Daoy (cell line): ENCODE results near the gene CALD1. TPM values are rescaled to one million over a fixed set of nuclear protein-coding genes. Genes with fewer than 3 reads are reported as not detected.
"Not testable (repeated sequence)": the region's sequence is repeated elsewhere in the genome, so short reads cannot be mapped to it uniquely, and the experiment has no call there.

Experiments
- DNase-seq: peaks from one replicate; pipeline ENCODE4 v3.0.0-alpha.2; 2015; ENCODE audit warnings: low read depth
- total RNA-seq: library from RNA; depleted of rRNA; stranded (reverse); fragments of >200 nt; shearing (Covaris generic); gene quantifications from 2 replicates; pipeline ENCODE4 v1.2.3, GENCODE V29; 2014

Gene CALD1
- total RNA-seq, 1 experiment from 2014 or later, result 284 TPM

DNA sequence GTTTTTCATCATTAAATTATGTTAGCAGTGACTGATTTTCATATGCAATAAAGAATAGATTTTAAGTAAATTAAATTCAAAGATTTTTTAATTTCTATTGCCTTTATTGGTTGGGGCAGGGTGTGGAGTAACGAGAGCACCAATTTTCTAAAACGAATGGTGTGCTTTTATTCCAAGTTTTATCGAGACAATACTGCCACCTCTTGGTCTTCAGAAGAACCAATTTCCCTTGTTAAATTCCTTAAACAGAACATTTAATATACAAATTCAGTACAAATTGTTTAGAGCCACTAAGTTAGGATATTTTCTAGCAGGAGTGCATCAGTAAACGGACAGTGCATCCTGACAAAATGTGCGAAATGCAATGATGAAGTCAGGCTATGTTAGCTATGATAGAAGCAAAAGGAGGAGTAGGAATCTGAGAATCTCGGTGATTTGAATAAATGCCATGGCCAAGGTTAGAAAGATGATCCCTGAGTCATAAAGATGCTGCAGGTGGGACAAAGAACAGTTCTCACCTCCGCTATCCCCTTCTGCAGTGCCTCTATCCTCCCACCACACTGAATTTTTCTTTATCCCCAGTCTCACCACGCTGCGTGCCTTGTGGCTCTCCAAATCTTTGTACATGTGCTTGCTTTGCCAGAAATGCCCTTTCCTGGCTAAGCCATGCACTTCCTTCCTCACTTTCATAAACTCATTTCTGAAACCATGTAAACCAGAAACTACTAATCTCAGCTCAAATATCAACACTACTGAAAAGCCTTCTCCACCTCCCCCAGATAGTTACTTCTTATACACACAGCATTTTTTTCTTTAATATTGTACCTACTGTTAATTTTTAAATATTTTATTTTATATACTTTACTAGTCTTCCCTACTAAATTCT lies 175.0 kb downstream of the CALD1 start:
- DNase-seq, result peak; percentile 29

DNA sequence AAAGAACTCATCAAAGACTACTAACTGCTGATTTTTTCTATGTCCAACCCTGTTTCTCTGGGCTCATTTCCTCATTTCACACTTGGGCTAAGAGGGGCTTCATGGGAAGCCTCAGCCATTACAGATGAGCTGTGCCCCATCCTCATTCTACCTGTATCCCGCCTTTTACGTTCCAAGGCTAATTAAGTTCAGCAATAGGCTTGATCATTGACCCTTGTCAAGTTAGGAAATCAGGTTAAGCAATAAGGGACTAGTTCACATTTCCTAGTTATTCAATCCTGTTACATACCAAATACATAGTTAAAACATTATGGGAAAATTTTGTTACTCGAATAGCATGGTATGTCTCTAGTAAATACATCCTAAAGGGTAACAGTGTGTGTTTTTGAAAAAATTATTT lies 177.6 kb downstream of the CALD1 start:
- no peak for DNase-seq

DNA sequence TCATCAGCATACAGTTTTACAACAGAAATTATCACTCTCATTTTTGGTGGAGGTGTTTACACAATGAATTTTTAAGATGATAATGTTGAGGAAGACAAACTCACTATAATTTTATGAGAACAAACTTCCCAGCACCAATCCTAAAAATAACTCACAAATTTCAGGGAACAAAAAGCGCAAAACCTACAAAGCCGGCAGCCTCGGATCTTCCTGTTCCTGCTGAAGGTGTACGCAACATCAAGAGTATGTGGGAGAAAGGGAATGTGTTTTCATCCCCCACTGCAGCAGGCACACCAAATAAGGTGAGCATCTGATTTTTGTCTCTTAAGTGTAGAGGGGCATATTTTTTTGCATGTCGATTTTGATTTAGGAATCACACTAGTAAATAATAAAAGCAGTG lies 180.4 kb downstream of the CALD1 start:
- no peak for DNase-seq

DNA sequence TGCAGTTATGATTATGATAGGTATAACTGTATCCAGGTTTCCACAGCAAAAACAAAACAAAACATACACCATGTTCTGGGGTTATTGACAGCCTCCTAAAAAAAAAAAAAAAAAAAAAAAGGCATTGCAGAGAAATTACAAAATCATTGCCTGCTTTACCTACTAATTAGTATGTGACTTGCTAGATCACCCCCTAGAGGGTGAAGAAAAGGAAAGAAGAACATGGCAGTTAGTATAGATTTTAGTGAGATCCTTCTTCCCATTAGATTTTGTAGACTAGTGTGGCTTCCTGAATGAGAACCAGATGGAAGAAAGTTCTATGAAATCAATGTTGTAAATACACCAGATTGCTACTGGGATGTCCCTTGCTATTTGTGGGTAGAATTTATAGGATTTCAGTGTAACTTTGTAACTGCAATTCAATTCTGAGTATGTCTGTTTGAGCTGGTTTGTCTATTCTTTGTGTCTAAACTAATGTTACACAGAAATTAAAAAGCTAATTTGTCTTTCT lies 182.9 kb downstream of the CALD1 start:
- no peak for DNase-seq

DNA sequence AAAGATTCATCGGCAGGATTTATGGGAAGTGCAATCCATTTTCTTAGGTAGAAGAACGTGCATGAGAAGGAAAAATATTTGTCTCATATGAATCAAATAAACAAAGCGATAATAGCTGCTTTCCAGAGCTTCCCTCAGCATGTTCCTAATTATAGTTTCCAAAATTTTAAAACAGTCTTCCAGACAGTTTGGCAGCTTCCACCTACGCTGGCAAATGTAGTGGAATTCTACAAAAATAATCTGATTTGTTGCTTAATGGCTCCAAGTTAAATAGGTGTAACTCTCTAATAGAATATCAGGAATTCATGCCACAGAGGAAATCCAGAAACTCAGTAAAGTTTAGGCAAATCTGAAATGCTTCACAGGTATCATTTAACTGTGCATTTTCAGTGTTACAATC lies 183.6 kb downstream of the CALD1 start:
- DNase-seq, result no peak

DNA sequence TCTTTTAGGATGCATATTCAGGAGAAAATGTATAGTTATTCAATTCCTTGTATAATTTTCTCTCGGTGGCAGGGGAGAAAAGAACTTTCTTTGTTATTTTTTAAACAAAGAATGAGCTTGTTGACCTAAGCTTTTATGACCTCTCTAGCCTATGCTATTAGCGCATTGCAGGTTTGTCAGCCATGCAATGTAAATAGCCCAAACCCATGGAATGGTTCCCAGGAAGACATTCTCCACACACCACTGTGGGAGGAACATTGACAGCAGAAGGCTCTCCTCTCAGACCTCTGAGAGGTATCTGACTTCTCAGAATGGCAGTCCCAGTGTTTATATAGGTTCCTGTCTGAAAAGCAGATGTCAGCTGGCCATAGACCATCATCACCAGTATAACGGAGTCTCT lies 187.3 kb downstream of the CALD1 start:
- DNase-seq, result no peak

DNA sequence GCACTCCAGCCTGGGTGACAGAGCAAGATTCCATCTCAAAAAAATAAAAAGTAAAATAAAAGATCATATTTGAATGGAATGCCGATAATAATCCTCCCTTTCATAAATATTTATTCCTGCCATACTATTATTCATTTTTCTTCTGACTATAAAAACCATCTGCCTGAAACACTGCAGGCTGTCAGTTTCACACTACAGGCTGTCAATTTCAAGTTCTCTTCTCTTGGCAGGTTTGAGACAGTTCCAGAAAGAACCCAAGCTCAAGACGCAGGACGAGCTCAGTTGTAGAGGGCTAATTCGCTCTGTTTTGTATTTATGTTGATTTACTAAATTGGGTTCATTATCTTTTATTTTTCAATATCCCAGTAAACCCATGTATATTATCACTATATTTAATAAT lies 188.7 kb downstream of the CALD1 start:
- no peak for DNase-seq

DNA sequence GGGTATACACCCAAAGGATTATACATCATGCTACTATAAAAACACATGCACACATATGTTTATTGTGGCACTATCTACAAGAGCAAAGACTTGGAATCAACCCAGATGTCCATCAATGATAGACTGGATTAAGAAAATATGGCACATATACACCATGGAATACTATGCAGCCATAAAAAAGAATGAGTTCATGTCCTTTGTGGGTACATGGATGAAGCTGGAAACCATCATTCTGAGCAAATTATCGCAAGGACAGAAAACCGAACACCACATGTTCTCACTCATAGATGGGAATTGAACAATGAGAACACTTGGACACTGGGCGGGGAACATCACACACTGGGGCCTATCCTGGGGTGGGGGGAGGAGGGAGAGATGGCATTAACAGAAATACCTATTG lies 202.2 kb downstream of the CALD1 start:
- not testable (repeated sequence) for DNase-seq

DNA sequence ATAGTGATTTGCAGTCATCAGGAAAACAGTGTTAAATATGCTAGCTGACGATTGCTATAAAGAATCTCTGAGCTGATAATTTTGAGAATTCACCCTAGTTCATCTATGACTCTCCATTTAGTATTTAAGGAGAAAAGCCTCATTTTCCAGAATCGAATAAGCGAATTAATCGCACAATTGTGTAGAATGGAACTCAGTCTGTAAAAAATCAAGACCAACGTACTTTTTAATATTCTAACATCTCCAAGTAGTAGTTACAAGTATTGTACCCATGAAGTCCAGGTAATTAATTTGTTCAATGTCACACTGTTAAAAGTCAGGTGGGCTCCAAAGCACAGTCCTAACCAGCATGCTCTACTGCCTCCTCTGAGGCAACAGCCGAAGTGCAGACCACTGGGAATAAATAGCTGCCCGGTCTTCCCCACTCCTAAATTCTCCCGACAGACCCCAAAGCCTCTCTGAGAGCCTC lies 206.5 kb downstream of the CALD1 start:
- DNase-seq, result no peak

DNA sequence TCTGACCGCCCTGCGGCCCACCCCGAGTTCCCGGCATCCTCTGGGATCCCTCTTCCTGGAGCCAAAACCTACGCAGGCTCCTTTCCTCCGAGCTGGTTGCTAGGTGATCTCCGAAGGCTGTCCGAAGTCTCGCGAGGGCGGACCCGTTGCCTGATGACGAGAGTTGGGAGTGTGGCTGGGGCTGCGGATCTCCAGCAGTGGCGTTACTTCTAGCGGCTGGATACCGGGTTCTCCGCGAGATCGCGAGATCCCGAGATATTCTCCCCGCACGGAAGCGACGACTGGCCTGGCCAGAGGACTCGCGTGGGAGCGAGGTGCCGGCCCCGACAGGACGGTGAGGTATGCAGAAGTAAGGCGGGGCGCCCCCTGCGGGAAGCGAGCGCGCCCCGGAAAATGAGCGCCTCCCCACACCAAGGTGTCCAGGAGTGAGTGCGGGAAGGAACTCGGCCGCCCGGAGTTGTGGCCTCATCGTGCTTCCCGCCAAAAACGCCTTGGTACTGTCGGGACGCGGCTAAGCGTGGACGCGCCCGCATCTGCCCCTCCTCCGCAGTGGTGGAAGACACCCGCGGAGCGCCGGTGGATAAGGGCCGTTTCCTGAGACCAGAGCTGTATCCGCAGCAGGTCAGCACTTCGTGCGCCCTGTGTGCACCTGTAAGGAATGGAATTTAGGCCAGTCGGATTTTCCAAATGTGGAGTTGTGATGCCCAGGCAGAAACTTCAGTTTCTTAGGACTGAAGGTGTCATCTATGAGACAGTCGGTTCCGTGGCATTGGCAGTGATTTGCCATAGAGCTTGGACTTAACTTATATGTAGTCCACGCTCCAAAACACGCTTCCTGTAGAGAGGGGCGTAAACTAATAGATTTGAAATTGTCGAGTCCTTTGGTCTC lies 207.2 kb downstream of the CALD1 start, which contains the start of gene AGBL3:
Gene AGBL3, plus strand, starts transcription at position 146 of the 889 bp plus-strand sequence. CDS start 1,426 bp downstream, outside the sequence.
- peak; percentile 99 for DNase-seq

DNA sequence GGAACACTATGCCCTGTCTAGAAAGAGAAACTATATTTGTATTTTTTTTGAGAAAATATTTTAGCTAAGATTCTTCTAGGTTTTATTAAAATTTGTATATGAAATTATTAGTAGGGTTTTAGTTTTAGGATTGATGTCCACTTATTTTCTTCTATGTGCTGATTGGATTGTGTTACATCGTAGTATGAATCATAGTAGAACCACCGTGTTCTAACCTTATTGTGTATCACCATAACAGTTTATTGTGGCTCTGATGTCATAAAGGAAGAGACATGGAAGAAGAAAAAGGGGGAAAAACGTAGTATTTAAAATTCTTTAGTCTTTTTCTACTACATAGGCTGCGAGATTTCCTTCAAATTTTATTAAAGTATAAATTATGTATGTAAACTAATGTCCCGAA lies 208.7 kb downstream of the CALD1 start:
- no peak for DNase-seq

DNA sequence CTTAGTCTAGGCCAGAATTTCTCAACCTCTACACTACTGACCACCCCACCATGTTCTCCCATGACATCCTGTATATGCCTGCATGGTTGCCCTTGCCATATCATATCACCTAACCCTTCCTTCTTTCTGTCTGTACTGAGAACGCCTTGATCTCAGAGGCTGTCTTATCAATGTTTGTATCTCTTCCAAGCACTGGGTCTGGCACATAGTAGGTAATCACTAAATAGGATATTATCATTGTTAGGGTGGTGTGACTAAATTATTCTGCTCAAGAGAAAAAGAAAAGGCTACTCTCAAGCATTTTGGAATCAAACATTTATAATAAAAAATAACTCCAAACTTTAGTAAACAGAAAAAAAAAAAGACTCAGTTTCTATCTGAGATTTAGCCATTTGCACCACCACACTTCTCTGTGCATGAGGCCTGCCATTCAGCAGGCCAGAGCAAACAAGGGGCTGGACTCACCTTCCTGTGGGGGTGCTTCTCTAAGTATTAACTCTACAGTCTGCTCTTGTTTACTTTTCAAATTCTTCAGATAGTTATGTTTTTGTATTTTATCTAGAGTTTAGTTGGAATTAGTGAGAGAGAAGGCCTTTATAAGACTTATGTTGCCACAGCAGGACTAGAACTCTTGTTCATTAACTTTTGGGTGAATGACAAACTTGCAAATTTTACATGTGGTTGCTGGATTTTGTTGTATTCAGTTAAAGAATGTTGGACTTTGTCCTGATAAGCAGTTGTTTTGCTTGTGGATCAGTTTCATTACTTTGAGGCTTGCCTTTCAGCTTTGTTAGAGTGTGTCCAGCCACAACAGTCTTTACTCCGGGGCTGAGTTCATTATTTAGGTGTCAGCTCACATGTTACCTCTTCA lies 212.3 kb downstream of the CALD1 start:
- no peak for DNase-seq

DNA sequence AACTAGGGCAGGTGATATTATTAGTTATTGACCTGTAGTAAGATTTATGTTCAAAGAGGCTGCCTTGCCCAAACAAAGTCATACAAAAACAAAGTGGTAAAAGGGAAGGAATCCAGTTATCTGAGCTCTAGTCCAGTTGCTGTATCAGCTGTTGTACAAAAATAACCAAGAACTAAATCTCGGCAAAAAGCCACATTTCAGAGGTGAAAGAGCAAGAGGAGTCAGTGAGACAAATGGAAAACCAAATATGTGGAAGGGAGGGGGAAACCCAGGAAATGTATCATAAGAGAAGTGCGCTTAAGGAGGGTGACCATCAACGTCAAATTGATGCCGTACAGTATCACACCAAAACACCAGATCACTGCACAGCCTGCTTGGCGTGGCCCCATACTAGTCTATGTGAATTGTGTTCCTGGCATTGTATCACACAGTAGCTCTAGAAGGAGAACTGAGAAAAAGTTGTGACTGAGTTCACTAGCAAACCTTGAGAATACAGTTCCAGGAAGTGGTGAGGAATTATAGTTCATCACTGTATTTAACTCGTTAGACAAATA lies 213.3 kb downstream of the CALD1 start:
- DNase-seq, result no peak

DNA sequence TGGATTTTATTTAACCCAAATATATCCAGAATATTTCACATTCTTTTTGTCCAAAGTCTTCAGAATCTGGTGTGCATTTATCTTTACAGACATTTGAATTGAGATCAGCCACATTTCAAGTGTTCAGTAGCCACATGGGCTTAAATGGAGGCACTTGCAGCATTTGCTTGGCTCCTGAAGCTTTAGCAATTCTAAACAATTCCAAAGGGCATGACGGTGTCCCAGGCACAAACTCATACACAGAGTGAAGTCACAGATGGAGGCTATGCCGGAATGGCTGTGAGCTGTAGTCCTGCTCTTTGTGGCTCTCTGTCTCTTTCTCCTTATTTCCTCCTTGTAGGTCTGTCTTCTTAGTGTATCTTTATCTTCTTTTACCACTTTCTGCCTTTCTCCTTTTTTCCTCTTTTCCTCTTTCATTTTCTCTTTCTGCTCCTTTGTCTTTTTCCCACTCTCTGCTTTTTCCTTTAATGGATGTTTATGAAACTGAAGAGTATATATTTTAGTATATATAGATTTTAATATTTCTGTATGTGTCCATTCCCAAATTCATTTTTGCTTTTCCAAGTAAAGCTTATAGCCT lies 214.5 kb downstream of the CALD1 start:
- DNase-seq, result no peak

DNA sequence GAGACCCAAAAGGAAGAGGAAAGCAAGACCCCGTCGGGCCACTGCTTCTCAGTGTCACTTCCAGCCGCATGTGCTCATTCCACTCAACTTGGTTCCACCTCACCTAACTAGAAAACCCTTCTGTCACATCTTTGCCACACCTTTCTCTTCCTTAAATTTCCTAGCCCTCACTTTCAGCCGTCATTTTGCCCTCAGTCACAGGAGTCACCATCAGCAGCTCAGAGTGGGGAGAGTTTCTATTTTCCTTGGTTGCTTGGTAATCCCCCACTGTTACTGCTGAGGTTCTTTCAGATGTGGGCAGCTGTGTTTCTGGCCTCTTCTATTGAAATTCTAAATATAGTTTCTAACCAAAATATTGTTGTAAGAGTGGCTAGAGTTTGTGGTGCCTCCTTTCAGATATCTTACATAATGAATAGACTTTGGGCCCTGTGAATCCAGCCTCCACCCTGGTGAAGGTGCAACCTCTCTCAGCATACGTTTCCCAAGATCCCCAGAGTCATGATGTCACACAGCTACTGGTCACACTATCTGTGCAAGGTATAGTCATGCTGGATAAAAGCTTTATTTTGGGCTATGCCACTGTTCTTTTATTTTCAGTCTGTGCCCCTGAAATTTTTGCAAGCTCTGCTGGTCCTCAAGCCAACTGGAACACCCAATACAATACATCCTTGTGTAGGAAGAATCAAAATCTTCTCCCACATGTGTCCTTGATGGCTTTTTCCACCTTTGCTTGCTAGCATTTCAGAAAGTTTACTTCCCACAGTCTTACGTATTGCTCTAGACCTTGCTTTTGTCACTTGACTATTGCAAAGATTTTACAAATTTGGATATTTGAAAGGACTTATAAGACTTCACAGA lies 216.0 kb downstream of the CALD1 start:
- no peak for DNase-seq

DNA sequence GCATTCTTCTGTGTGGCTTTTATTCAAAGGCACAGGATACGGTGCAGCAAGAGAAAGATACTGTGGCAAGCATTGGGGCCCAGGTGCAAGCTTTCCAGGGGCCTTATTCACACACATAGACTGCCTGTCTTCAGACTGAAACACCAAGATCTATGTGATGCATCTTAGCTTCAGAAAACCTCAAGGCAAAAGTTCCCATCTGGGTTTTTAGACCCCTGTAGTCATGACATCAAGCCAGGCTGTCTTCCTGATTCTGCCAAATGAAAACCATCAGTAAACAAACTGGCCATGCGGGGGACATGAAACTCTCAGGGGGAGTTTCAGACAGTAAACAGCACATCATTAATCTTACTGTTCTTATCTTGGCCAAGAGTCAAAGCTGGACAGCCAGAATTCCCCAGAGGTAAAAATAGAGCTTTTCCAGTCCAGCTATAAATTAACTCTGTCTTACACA lies 216.7 kb downstream of the CALD1 start:
- DNase-seq, result no peak

DNA sequence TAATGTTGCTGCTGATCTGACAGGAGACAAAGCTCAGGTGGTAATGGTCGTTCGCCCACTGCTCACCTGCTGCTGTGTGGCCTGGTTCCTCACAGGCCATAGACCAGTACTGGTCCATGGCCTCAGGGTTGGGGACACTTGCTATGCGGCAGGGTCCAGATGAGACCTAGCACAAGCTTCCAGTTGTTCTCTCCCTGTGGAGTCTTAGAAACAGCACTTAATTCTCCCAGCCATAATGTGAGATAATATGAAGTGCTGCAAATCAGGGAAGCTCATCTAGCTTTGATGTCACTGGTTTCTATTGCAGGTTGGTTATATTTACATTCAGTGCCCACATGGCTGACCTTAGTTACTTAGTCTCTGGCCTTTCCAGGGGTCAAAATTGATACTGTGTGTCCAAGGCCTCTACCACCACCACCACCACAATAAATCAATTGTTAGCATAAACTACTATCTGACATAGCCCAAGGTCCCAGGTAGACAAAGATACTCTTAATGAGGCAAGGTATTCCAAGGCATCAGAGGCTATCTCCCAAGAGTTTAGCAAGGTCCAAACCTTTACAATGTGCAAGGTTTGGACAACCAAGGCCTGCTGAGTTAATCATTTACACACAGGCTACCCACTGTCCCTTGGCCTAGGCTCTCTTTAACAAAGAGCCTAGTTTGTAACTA lies 217.9 kb downstream of the CALD1 start:
- no peak for DNase-seq

DNA sequence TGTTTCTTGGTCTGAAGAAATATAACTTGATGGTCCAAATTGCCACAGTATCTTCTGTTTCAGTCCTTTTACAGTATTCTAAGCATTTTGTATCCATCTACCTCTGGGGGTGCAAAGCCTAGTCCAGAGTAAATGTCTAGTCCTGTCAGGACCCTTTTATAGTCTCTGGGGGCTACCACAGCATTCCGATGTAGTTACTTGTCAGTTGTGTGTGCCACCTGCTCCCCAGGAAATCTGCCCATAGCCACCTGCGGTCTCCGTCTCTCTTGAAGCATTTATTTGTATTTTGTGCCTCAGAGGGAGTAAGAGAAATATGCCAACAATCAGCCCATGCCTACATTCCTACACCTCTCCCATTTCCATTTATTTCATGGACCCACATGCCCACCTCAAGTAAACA lies 219.7 kb downstream of the CALD1 start:
- peak; percentile 58 for DNase-seq
